ENCODE results near the gene DENND11.

Gene DENND11

DNA sequence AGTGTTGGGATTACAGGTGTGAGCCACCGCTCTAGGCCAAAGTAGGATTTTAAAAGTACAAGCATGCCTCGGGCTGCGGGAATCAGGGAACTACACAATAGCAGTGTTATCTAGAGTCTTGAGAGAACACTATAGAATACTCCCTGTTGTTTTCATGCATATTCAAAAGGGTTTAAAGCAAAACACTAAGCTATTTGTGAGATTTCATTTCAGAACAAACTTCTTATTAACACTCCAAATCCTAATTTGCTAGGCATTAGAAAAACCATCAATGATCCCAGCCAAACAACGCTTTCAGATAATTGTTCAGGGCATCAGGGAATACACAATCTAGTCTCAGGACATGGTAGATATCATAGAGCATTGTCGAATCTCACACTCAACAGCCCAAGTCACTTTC, 13.9 kb downstream of the DENND11 start:
- in situ Hi-C loops (cut with HindIII; ENCODE audit: low pct_unique_long_range_greater_than_20kb, low sequenced_read_pairs) = no loop called here

DNA sequence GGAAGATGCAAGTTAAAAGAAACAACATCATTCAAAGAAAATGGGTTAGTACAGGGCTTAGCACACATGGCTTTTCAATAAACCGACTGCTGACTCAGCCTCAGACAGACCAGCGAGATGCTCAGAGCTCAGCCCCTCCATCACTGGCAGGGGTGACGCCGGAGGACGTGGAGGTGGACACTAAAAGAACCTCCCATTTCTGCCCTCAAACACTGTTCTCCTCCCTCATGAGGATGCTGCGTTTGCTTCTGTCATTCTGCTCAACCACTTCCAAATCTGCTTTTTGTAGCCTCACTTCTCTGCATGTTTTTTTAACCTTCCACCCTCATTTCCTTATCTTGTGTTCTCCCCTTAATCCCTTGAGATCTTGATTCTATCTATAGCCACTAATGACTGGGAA, 15.3 kb downstream of the DENND11 start:
- no peak for DNase-seq (ENCODE audit: low read depth in 1 of 2, low spot score in 1 of 2)
- no peak for TF ChIP-seq JUND (IDR thresholded peaks at IDR 0.05; ENCODE audit: low read depth)
- in situ Hi-C loops (cut with HindIII; ENCODE audit: low pct_unique_long_range_greater_than_20kb, low sequenced_read_pairs) = no loop called here

More for the DNA sequence above, 13.9 kb downstream of the DENND11 start:
- TF ChIP-seq JUND (IDR thresholded peaks at IDR 0.05; ENCODE audit: low read depth) = no peak
- DNase-seq (ENCODE audit: low read depth in 1 of 2, low spot score in 1 of 2) = no peak

DNA sequence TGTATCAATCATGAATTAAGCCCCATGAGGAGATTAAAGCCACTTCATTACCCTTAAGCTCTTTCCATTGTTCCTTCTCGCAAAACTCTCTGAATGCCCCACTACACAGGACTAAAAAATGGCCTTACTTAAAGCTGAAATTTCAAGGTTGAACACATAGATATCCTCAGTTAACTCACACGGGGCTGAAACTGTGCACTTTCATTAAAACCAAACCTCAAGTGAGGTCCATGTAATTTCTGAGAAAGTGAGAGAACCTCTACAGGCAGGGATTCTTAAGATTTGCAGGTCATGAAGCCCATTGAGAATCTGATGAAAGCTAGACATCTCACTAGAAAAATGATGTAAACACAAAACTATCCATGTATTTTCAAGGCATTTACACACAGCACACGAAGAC, 15.9 kb downstream of the DENND11 start:
- in situ Hi-C loops (cut with HindIII; ENCODE audit: low pct_unique_long_range_greater_than_20kb, low sequenced_read_pairs) = no loop called here
- no peak for DNase-seq (ENCODE audit: low read depth in 1 of 2, low spot score in 1 of 2)
- TF ChIP-seq JUND (IDR thresholded peaks at IDR 0.05; ENCODE audit: low read depth) = no peak

DNA sequence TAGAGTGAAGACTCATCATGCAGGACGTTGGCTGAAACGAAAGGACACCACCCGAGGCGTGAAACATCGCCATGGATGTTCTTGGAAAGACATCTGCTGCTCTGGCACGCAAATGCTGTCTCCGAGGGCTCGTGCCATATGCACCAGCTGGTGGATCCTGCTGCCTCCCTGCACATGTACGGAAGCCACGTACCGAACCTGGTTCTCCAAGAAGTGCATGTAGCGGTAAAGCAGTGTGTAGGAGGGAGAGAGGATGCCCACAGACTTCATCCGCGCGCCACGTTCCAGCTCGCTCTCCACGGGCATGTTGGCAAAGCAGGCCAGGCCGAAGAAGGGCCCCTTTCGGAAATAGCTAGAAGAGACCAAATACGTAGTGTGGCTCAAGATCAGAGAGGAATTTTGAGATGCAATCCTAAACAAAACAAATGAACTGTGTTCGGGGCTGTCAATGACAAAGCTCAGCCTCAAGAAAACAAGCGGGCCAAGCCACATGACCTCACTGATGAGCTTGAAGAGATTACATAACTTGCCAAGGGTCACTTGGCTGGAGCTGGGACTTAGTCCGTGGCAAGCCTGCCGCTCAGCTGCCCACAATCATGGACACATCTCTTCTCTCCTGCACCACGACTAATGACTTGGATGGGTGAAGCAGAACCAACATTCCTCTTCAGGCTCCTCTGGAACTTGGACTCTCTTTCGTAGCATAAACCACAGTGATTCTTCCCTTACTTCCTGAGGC, 16.5 kb downstream of the DENND11 start:
- in situ Hi-C loops (cut with HindIII; ENCODE audit: low pct_unique_long_range_greater_than_20kb, low sequenced_read_pairs) = no loop called here
- DNase-seq (ENCODE audit: low read depth in 1 of 2, low spot score in 1 of 2) = no peak
- TF ChIP-seq JUND (IDR thresholded peaks at IDR 0.05; ENCODE audit: low read depth) = no peak

DNA sequence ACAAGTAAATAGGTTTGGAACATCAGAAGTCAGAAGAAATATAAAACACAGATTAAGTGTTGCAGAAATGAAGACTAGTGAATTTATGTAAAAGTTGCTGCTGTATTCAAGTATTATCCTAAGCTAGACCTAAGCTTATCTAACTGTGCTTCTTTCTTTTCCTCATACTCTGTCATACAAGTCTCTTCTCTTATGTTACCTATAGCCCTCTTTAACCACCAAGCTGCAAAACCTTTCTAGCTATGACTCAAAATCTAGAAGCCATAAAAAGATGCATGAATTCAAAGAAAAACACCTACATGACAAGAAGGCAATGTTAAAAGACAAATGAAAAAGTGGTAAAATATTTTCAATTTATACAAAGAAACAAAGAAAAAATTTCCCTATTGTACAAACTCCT, 23.0 kb downstream of the DENND11 start:
- DNase-seq (ENCODE audit: low read depth in 1 of 2, low spot score in 1 of 2) = no peak
- in situ Hi-C loops (cut with HindIII; ENCODE audit: low pct_unique_long_range_greater_than_20kb, low sequenced_read_pairs) = no loop called here
- TF ChIP-seq JUND (IDR thresholded peaks at IDR 0.05; ENCODE audit: low read depth) = no peak

DNA sequence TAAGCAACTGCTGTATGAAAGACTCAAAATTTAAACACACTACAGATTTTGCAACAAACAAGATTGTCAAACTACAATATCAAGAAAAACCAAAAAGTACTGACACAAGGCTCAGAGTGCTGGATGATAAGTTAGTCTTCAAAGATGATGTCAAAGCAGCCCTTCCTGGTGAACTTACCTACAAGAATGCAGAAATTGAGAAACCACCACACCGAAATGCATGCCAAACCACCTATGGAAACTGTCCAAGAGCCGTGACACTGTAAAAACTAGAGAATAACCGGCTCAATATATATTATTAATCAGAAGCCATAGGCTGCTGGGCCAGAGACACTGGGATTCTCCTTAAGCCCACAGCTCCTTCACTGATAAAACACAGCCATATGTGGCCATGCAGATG, 25.3 kb downstream of the DENND11 start:
- in situ Hi-C loops (cut with HindIII; ENCODE audit: low pct_unique_long_range_greater_than_20kb, low sequenced_read_pairs) = no loop called here
- no peak for TF ChIP-seq JUND (IDR thresholded peaks at IDR 0.05; ENCODE audit: low read depth)
- no peak for DNase-seq (ENCODE audit: low read depth in 1 of 2, low spot score in 1 of 2)

DNA sequence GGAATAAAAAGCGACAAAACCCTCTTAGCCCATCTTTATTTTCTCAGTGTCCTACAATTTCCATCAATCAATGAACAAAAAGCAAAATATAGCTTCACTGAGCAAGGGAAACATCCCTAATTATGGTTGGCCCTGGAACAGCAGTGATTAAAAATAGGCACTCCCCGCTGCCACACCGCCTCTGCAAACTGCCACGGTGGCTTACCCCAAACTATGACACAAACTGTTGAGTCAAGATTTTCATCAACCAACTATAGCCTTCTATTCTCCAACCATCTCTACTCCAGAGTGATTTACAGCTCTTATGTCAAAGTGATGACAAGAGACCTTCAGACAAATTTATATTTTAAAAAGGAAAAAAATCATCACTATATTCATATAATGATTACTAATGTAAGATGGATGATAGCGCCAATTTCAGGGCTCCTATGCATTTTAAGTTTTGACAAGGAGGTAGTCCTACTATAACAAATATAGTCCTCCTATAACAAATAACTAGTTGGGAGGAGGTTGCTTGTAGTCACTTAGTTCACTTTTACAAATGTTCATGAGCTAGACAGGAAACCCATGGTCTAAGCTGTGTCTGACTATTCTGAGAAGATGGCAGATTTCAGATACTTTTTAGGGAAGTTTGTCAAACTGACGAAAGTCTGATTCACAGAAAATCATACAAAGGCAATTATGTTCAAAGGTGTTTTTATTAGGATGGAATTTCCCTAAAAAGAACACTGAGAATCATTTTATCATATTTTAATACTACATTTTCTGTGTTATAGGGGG, 26.3 kb downstream of the DENND11 start:
- no peak for DNase-seq (ENCODE audit: low read depth in 1 of 2, low spot score in 1 of 2)
- no peak for TF ChIP-seq JUND (IDR thresholded peaks at IDR 0.05; ENCODE audit: low read depth)
- in situ Hi-C loops (cut with HindIII; ENCODE audit: low pct_unique_long_range_greater_than_20kb, low sequenced_read_pairs) = no loop called here

DNA sequence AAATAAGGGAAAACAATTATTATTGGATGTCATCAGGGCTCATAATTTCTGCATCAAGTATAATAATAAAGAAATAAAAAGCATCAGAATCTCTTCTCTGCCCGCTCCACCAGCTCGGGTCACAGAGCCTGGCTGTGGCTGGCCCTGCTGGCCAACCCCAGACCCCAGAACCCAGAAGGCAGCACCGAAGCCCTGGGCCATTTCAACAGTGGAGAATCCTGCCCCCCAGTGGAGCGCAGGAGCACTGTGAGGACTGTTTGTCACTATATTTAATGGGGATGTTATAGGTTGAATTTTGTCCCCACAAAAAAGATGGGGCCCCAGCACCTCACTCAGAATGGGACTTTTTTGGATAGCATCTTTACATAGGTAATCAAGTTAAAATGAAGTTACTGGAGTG, 27.3 kb downstream of the DENND11 start:
- no peak for DNase-seq (ENCODE audit: low read depth in 1 of 2, low spot score in 1 of 2)
- no peak for TF ChIP-seq JUND (IDR thresholded peaks at IDR 0.05; ENCODE audit: low read depth)
- in situ Hi-C loops (cut with HindIII; ENCODE audit: low pct_unique_long_range_greater_than_20kb, low sequenced_read_pairs) = no loop called here

DNA sequence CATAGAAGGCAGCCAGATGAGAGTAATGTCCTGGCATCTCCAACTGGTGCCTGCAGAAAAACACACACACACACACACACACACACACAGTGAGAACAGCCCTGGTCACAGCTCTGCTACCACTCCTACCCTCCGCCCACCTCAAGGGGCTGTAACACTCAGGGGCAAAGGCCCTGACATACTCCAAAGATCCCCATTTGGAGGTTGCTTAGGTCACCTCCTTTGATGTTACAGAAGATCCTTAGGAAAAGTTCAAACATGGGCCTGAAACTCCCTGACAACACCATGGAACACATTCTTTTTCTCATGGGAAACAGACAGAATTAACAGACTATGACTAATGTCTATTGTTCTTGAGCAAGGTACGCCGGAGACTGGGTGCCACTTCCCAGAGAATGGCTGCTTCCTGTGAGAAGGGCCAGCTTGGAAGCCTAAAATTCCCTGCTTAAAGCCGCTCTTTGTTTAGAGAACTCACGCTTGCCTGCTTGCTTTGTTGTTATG, 27.7 kb downstream of the DENND11 start:
- in situ Hi-C loops (cut with HindIII; ENCODE audit: low pct_unique_long_range_greater_than_20kb, low sequenced_read_pairs) = no loop called here
- no peak for TF ChIP-seq JUND (IDR thresholded peaks at IDR 0.05; ENCODE audit: low read depth)
- DNase-seq (ENCODE audit: low read depth in 1 of 2, low spot score in 1 of 2) = no peak

DNA sequence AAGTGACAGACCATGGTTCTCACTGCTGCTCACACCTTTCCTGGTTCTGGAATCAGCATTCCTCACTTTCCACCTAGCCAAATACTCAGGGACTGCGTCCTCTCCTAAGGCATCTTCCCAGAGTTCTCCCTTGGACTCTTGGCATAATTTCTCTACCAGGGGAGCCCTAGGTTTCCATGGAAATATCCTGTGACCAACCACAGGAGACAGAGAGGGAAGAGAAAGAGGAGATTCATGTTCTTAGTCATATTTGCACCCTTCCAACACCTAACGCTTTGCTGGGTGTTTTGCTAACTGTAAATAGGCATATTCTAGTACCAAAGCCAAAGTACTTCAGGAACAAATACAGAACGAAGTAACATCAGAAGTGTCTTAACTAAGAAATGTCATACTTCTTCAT, 28.6 kb downstream of the DENND11 start:
- in situ Hi-C loops (cut with HindIII; ENCODE audit: low pct_unique_long_range_greater_than_20kb, low sequenced_read_pairs) = no loop called here
- TF ChIP-seq JUND (IDR thresholded peaks at IDR 0.05; ENCODE audit: low read depth) = no peak
- no peak for DNase-seq (ENCODE audit: low read depth in 1 of 2, low spot score in 1 of 2)

DNA sequence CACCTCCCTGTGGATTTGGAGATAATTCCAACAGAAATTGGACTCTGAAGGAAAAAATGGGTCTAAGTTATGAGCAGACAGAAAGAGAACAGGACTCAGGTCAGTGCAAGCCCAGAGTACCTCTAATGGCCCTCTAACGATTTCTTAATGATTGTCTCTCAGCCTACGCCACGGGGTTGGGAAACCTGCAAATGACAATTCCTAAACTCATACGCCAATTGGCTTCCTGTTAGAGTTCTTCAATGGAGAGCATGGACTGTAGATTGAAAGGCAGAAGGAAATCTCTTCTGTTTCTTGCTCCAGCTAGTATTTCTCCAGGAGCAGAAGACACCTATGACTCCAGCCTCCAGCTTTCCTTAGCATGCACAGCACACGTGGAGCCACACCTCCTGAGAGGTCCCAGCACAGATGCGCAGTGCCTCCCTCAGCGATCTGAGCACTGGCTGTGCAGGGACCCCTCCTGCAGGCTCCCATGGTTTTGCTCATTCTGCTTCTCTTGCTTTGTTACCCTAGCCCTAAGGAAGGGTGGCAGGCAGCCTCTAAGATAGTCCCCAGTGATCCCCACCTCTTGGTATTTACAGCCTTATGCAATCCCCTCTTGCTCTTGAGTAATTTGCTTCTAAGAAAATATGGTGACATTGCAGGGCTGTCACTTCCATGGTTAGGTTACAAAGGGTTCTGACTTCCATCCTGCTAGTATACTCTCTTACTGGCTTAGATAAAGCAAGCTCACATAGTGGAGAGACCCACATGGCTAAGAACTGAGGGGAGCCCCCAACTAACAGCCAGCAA, 30.1 kb downstream of the DENND11 start:
- no peak for DNase-seq (ENCODE audit: low read depth in 1 of 2, low spot score in 1 of 2)
- no peak for TF ChIP-seq JUND (IDR thresholded peaks at IDR 0.05; ENCODE audit: low read depth)
- in situ Hi-C loops (cut with HindIII; ENCODE audit: low pct_unique_long_range_greater_than_20kb, low sequenced_read_pairs) = no loop called here

DNA sequence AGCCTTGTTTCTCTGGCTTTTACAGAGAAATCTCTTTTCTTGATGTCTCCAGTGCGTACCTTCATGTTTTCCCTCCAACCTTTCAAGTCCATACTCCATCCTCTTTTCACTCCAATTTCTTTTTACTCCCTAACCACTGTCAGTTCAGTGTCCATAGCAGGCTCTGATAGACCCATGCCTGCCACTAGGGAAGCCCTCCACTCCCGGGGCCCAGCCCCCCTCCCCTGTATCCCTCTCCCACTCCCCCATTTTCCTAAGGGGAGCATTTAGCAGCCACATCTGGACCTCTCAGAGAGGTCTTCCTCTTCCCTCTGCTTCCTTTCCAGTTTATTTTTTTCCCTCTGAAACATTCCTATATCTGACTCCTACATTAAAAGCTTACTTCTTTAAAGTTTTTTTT, 33.1 kb downstream of the DENND11 start:
- no peak for DNase-seq (ENCODE audit: low read depth in 1 of 2, low spot score in 1 of 2)
- no peak for TF ChIP-seq JUND (IDR thresholded peaks at IDR 0.05; ENCODE audit: low read depth)
- in situ Hi-C loops (cut with HindIII; ENCODE audit: low pct_unique_long_range_greater_than_20kb, low sequenced_read_pairs) = no loop called here

DNA sequence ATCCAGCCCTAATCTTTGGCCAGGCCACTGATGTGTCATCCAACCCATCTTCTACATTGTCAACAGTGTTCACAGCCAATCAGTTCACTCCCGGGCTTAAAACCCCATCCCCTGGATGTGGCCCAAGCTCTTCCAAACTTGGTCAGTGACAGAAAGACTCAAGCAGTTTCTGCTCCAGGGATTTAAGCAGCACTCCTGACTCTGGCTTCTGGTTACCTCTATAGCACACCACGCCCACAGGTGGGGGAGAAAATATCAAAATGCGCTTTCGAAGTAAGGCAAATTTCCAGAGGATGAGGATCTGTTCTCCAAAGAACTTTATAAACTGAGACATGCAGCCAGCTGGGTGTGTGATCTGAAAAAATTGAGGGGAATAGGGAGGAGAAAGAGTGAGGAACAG, 35.9 kb downstream of the DENND11 start:
- in situ Hi-C loops (cut with HindIII; ENCODE audit: low pct_unique_long_range_greater_than_20kb, low sequenced_read_pairs) = no loop called here
- no peak for DNase-seq (ENCODE audit: low read depth in 1 of 2, low spot score in 1 of 2)
- TF ChIP-seq JUND (IDR thresholded peaks at IDR 0.05; ENCODE audit: low read depth) = no peak

Data from T47D (cell line).